ENCODE measurements around the gene PPP1R2. TPM values are rescaled to one million over a fixed set of nuclear protein-coding genes. Genes with fewer than 3 reads are reported as not detected.
"Not testable (repeated sequence)": the region's sequence is repeated elsewhere in the genome, so short reads cannot be mapped to it uniquely, and the experiment has no call there.

Gene PPP1R2
- 10 to 100 TPM; 53.0 to 55.4 TPM for total RNA-seq
- polyA plus RNA-seq = 10 to 100 TPM; 31.3 to 50.0 TPM
- long read RNA-seq, donor 1, transcript PPP1R2-206 (6 exons, 3,450 nt) = major isoform, 133 of 187 reads
- long read RNA-seq, donor 1, transcript PPP1R2-205 (2 exons, 1,668 nt) = minor isoform, 6 of 187 reads
- long read RNA-seq, donor 1, partial matches to known transcripts = 11 of 187 reads
- long read RNA-seq, donor 1, other reads (novel, unspliced or antisense) = 35 of 187 reads
- long read RNA-seq, donor 2, transcript PPP1R2-206 (6 exons, 3,450 nt) = major isoform, 47 of 60 reads
- long read RNA-seq, donor 2, transcript PPP1R2-205 (2 exons, 1,668 nt) = minor isoform, 5 of 60 reads
- long read RNA-seq, donor 2, partial matches to known transcripts = 1 of 60 reads
- long read RNA-seq, donor 2, other reads (novel, unspliced or antisense) = 6 of 60 reads

DNA sequence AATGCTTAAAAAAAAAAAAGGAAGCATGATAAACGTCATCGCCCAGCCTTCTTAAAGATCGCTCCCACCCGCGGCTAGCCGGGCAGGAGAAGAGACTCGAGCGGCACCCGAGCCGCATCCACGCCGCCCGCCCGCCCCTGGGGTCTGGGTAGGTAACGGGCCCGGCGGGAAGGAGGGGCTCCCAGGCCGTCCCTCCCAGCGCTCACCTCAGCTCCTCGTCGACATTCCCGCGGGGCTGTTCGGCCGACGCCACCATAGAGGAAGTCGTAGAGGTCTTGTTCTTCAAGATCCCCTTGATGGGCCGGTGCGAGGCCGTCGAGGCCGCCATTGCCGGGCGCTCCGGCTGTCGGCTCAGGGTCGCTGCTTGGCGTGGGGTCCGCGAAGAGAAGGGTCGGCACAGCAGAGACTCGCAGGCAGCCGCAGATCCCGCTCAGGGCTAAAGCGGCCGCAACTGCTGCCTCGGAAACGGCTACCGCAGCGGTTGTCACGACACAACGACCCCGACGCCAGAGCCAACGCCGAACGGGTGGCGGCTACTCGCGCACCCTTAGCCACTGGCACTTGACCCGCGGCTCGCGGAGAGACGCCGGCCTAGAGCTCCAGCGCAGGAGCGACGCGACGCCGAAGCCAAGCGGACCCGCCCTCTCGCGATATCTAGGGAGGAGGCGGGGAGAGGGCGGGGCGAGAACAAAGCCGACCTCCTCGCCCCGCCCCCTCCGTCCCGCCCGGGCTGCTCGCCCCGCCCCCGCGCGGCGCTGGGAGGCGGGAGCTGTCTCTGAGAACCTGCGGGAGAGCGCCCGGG is at the start of gene PPP1R2:
TSS of gene PPP1R2 (minus strand) at position 628 of the 802 bp plus-strand sequence. CDS start at position 328, 300 bp downstream.
- Histone ChIP-seq H3K4me3 (ENCODE audit: low read length in 2 of 2) (peak within 1 kb of the TSS; percentile 80 to 94), H3K36me3 (ENCODE audit: control insufficient read depth in 1 of 2, insufficient read depth in 2 of 2, low read length in 1 of 2) (no peaks in the 10 kb centered on the region), H3K9me3 (ENCODE audit: control insufficient read depth, low read length) (no peaks in the 10 kb centered on the region), H3K4me1 (ENCODE audit: control insufficient read depth in 1 of 2, insufficient read depth in 2 of 2, low read length in 2 of 2) (peaks cover 0 to 10% of the 10 kb centered on the region in 2 donors), H3K27me3 (ENCODE audit: control insufficient read depth in 1 of 2, insufficient read depth in 2 of 2, low read length in 1 of 2) (no peaks in the 10 kb centered on the region), H3K27ac (ENCODE audit: low read depth in 1 of 2, low read length in 2 of 2) (peak within 1 kb of the TSS; percentile 78 to 85)
- 0% methylated on average over 77 to 95 of the region's 95 CpGs for WGBS, 2 donors
- ATAC-seq (ENCODE audit: low FRiP score) (peak; percentile 97), DNase-seq (peak; percentile 94 to 97)
- intact Hi-C loops (cut with DNase I) = loop anchor here in 1 of 2 donors (5.0 kb wide), 1 partner anchor 101 kb away; the partner anchor contains the start of gene ACAP2

DNA sequence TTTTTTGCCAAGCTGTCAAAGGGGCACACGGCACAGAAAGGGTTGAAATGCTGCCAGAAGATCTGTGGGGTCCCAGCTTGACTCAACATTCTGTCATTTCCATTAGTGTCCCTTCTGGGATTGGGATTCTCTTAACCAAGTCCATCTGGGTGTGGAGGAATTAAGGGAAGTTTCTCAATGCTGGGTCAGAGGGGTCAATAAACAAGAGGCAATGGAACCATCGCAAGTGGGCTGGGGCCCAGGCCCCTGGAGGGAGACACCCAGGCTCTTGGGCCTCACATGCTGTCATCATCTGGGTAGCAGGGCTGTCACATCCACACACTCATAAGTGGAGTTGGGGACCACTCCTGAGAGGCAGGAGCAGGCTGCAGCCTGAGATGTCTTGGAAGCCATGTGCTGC is 48.7 kb upstream of the PPP1R2 start:
- Histone ChIP-seq H3K27ac (ENCODE audit: low read depth in 1 of 2, low read length in 2 of 2) (no peak overlapping the region), H3K27me3 (ENCODE audit: control insufficient read depth in 1 of 2, insufficient read depth in 2 of 2, low read length in 1 of 2) (no peaks in the 10 kb centered on the region), H3K9me3 (ENCODE audit: control insufficient read depth, low read length) (peaks cover 1% of the 10 kb centered on the region), H3K4me3 (ENCODE audit: low read length in 2 of 2) (no peak overlapping the region), H3K4me1 (ENCODE audit: control insufficient read depth in 1 of 2, insufficient read depth in 2 of 2, low read length in 2 of 2) (no peaks in the 10 kb centered on the region), H3K36me3 (ENCODE audit: control insufficient read depth in 1 of 2, insufficient read depth in 2 of 2, low read length in 1 of 2) (no peaks in the 10 kb centered on the region)
- ATAC-seq (ENCODE audit: low FRiP score) (peak; percentile 19), DNase-seq (no peak)
- intact Hi-C loops (cut with DNase I) = no loop called here
- WGBS, 2 donors = 79 to 82% methylated on average over 2 of the region's 2 CpGs

- WGBS, 2 donors = 84 to 85% methylated on average over 6 of the region's 6 CpGs
- Histone ChIP-seq H3K4me1 (ENCODE audit: control insufficient read depth in 1 of 2, insufficient read depth in 2 of 2, low read length in 2 of 2) (no peaks in the 10 kb centered on the region), H3K27me3 (ENCODE audit: control insufficient read depth in 1 of 2, insufficient read depth in 2 of 2, low read length in 1 of 2) (no peaks in the 10 kb centered on the region), H3K4me3 (ENCODE audit: low read length in 2 of 2) (no peak overlapping the region), H3K9me3 (ENCODE audit: control insufficient read depth, low read length) (peaks cover 1% of the 10 kb centered on the region), H3K27ac (ENCODE audit: low read depth in 1 of 2, low read length in 2 of 2) (no peak overlapping the region), H3K36me3 (ENCODE audit: control insufficient read depth in 1 of 2, insufficient read depth in 2 of 2, low read length in 1 of 2) (no peaks in the 10 kb centered on the region)
- ATAC-seq (ENCODE audit: low FRiP score) (no peak), DNase-seq (no peak)
- intact Hi-C loops (cut with DNase I) = no loop called here
Measured at GRCh38 chr3:195591220-195591619, 48.1 kb upstream of the PPP1R2 start.

- H3K4me3 ChIP-seq (ENCODE audit: low read length in 2 of 2); H3K4me1 ChIP-seq (ENCODE audit: control insufficient read depth in 1 of 2, insufficient read depth in 2 of 2, low read length in 2 of 2); H3K27ac ChIP-seq (ENCODE audit: low read depth in 1 of 2, low read length in 2 of 2); H3K27me3 ChIP-seq (ENCODE audit: control insufficient read depth in 1 of 2, insufficient read depth in 2 of 2, low read length in 1 of 2); H3K9me3 ChIP-seq (ENCODE audit: control insufficient read depth, low read length); DNase-seq; H3K36me3 ChIP-seq (ENCODE audit: control insufficient read depth in 1 of 2, insufficient read depth in 2 of 2, low read length in 1 of 2); ATAC-seq (ENCODE audit: low FRiP score); intact Hi-C loops (cut with DNase I): not testable (repeated sequence)
- WGBS, 2 donors = 97 to 98% methylated on average over 2 of the region's 2 CpGs
Measured at GRCh38 chr3:195590381-195590780, 47.3 kb upstream of the PPP1R2 start.

GRCh38 chr3:195589796-195590195 is 46.7 kb upstream of the PPP1R2 start:
- H3K9me3 ChIP-seq (ENCODE audit: control insufficient read depth, low read length); DNase-seq; H3K27ac ChIP-seq (ENCODE audit: low read depth in 1 of 2, low read length in 2 of 2); ATAC-seq (ENCODE audit: low FRiP score); H3K36me3 ChIP-seq (ENCODE audit: control insufficient read depth in 1 of 2, insufficient read depth in 2 of 2, low read length in 1 of 2); H3K4me3 ChIP-seq (ENCODE audit: low read length in 2 of 2); H3K4me1 ChIP-seq (ENCODE audit: control insufficient read depth in 1 of 2, insufficient read depth in 2 of 2, low read length in 2 of 2); intact Hi-C loops (cut with DNase I); H3K27me3 ChIP-seq (ENCODE audit: control insufficient read depth in 1 of 2, insufficient read depth in 2 of 2, low read length in 1 of 2): not testable (repeated sequence)
- 7 to 14% methylated on average over 6 of the region's 6 CpGs for WGBS, 2 donors

- Histone ChIP-seq H3K4me3 (ENCODE audit: low read length in 2 of 2) (no peak overlapping the region), H3K27me3 (ENCODE audit: control insufficient read depth in 1 of 2, insufficient read depth in 2 of 2, low read length in 1 of 2) (no peaks in the 10 kb centered on the region), H3K27ac (ENCODE audit: low read depth in 1 of 2, low read length in 2 of 2) (no peak overlapping the region), H3K36me3 (ENCODE audit: control insufficient read depth in 1 of 2, insufficient read depth in 2 of 2, low read length in 1 of 2) (no peaks in the 10 kb centered on the region), H3K9me3 (ENCODE audit: control insufficient read depth, low read length) (peaks cover 1% of the 10 kb centered on the region), H3K4me1 (ENCODE audit: control insufficient read depth in 1 of 2, insufficient read depth in 2 of 2, low read length in 2 of 2) (no peaks in the 10 kb centered on the region)
- intact Hi-C loops (cut with DNase I) = no loop called here
- WGBS, 2 donors = 94 to 95% methylated on average over 5 of the region's 5 CpGs
- ATAC-seq (ENCODE audit: low FRiP score) (no peak), DNase-seq (no peak)
Measured at GRCh38 chr3:195587824-195588223, 44.7 kb upstream of the PPP1R2 start.

GRCh38 chr3:195587406-195587805 is 44.3 kb upstream of the PPP1R2 start:
- Histone ChIP-seq H3K36me3 (ENCODE audit: control insufficient read depth in 1 of 2, insufficient read depth in 2 of 2, low read length in 1 of 2) (no peaks in the 10 kb centered on the region), H3K27me3 (ENCODE audit: control insufficient read depth in 1 of 2, insufficient read depth in 2 of 2, low read length in 1 of 2) (no peaks in the 10 kb centered on the region), H3K4me1 (ENCODE audit: control insufficient read depth in 1 of 2, insufficient read depth in 2 of 2, low read length in 2 of 2) (no peaks in the 10 kb centered on the region), H3K4me3 (ENCODE audit: low read length in 2 of 2) (no peak overlapping the region), H3K9me3 (ENCODE audit: control insufficient read depth, low read length) (peaks cover 1% of the 10 kb centered on the region), H3K27ac (ENCODE audit: low read depth in 1 of 2, low read length in 2 of 2) (no peak overlapping the region)
- ATAC-seq (ENCODE audit: low FRiP score) (no peak), DNase-seq (no peak)
- intact Hi-C loops (cut with DNase I) = no loop called here
- 87 to 91% methylated on average over 4 of the region's 4 CpGs for WGBS, 2 donors

DNA sequence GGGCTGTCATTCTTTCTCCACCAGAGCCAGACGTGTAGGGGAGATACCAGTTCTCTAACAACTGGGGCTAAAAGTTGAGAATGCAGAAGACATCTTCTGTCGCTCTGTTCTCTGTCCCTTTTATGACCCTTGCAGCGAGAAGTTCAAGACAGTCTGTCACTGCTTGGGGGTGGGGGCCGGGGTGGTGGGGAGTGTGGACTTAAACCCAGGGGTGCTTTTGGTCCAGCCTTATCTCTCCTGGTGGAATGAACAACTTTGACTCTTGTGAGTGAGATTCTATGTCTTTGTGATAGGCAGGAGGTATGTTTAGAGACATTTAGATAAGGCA is 41.4 kb upstream of the PPP1R2 start:
- intact Hi-C loops (cut with DNase I) = no loop called here
- DNase-seq = no peak
- no peak overlapping the region for H3K4me3 ChIP-seq (ENCODE audit: low read length in 2 of 2)
- H3K9me3 ChIP-seq (ENCODE audit: control insufficient read depth, low read length) = peaks cover 1% of the 10 kb centered on the region
- 73 to 76% methylated on average over 4 of the region's 4 CpGs for WGBS, 2 donors
- H3K4me1 ChIP-seq (ENCODE audit: control insufficient read depth in 1 of 2, insufficient read depth in 2 of 2, low read length in 2 of 2) = no peaks in the 10 kb centered on the region
- H3K27me3 ChIP-seq (ENCODE audit: control insufficient read depth in 1 of 2, insufficient read depth in 2 of 2, low read length in 1 of 2) = no peaks in the 10 kb centered on the region
- no peak for ATAC-seq (ENCODE audit: low FRiP score)
- H3K27ac ChIP-seq (ENCODE audit: low read depth in 1 of 2, low read length in 2 of 2) = no peak overlapping the region
- no peaks in the 10 kb centered on the region for H3K36me3 ChIP-seq (ENCODE audit: control insufficient read depth in 1 of 2, insufficient read depth in 2 of 2, low read length in 1 of 2)

All from aorta (tissue), 5 donors.